GM18502 (cell line): ENCODE results near the gene SYNPO2.
"Not testable (repeated sequence)": the region's sequence is repeated elsewhere in the genome, so short reads cannot be mapped to it uniquely, and the experiment has no call there.

Source experiments
- ATAC-seq: cut with Tn5 transposase; IDR thresholded peaks from one replicate; pipeline ENCODE4 v1.9.1; 2021; ENCODE audit warnings: mild to moderate bottlenecking; ENCODE audit not compliant: unreplicated experiment, poor library complexity

Gene SYNPO2

GRCh38 chr4:118888666-118889311 is at the start of gene SYNPO2:
SYNPO2 (plus strand) TSS chr4:118888854; CDS start chr4:118889037, 183 bp downstream.
- peak; percentile 80 for ATAC-seq

DNA sequence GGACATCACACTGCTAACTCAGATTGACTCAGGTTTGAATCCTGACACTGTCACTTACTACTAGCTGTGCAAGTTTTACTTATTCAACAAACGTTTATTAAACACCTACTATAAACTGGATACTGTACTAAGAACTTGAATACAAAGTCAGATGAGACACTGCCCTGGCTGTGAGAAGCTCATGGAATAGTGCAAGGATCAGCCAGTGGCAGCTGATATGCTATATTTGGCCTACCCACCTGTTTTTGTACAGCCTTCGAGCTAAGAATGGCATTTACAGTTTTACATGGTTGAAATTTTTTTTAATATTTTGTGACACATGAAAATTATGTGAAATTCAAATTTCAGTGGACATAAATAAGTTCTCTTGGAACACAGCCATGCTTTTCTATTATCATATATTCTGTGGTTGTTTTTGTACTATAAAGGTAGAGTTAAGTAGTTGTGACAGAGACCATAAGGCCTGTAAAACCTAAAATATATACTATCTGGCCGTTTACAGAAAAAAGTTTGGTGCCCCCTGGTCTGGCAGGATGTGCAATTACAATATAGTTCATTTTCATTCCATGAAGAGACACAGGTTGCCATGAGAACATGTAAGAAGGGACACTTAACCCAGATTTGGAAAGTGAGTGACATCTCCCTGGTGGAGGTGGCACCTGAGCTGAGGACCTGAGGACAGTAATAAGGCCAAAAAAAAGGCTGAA is 49.3 kb upstream of the SYNPO2 start:
- no peak for ATAC-seq

DNA sequence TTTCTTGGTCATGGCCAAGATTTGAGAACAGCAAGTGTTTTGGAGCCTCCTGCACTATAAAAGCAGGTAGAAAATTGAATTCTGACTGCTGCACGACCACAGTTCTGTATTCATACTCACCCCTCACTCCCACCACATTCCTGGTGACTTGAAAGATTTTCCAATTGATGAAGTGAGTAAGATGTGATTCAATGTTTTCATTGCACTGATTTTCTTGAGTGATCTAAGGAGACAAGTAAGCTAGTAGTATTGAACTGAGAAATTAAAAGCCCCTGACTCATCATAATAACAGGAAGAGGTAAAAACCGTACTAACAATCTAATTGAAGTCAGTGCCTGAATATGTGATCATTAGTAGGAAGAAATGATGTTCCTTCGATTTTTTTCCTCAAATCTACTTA is 46.6 kb upstream of the SYNPO2 start:
- ATAC-seq = no peak

GRCh38 chr4:118843237-118843636 is 45.4 kb upstream of the SYNPO2 start:
- ATAC-seq = peak; percentile 65

GRCh38 chr4:118845552-118846050 is 43.1 kb upstream of the SYNPO2 start:
- no peak for ATAC-seq

- ATAC-seq = no peak
Observed at GRCh38 chr4:118846979-118847378, 41.7 kb upstream of the SYNPO2 start.

DNA sequence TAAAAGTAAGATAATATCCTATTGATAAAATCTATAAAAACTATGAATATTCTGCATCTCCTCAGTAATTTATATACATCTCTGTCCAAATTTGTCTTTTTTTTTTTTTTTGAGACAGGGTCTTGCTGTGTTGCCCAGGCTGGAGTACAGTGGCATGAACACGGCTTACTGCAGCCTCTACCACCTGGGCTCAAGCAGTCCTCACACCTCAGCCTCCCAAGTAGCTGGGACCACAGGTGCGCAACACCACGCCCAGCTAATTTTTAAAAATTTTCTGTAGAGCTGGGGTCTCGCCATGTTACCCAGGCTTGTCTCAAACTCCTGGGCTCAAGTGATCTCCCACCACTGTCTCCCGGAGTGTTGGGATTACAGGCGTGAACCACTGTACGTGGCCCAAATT is 40.4 kb upstream of the SYNPO2 start:
- ATAC-seq = no peak

GRCh38 chr4:118848901-118849300 is 39.8 kb upstream of the SYNPO2 start:
- ATAC-seq = no peak

- no peak for ATAC-seq
Observed at GRCh38 chr4:118849867-118850487, 38.7 kb upstream of the SYNPO2 start.

DNA sequence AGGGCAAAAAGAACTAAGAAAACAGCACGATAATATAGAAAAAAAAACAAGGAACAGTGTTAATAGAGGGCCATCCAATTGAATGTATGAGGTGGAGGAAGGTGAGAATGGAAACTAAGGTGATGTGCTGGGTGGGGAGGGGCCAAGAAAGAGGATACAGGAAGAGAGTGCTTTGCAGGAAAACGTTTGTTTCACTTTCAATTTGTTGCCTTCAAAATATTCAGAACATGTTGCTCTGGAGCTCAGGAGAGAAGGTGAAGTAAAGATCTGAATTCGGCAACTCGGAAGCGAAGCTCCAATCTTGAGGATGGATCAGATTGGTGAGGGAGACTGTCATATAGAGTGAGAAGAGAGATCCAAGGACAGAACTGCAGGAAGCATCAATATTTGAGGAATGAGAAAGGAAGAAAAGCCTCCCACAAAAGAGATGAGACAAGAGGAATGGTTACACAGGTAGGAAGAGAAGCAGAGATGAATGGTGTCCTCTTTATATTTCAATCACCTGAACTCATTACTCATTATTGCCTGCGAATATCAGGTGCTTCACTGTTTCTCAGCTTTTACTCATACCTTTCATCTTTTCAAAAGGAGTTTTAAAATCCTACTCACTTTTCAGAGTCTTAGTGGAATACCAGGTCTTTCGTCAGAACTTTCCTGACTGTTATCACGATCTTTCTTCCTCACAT is 38.0 kb upstream of the SYNPO2 start:
- ATAC-seq = peak; percentile 95

DNA sequence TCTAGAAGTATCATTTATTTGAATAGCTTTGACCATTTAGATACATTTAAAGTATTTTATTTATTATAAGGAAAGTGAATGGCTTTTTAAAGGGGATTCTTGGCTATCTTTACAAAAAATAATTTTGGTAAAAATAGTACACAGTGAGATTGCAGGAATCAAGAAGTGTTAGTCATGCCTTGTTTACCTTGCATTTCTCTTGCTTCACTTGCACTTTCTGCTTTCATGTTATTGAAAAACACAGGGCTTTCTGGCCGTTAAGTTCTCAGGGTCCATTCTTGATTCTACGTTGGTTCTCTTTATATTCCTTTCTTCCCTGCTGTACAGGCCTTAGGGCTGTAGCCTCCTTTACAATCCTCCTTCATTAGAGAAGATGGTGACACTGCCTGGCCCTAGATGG is 30.9 kb upstream of the SYNPO2 start:
- no peak for ATAC-seq

GRCh38 chr4:118858779-118859178 is 29.9 kb upstream of the SYNPO2 start:
- ATAC-seq = no peak

GRCh38 chr4:118865091-118865708 is 23.5 kb upstream of the SYNPO2 start:
- ATAC-seq = peak; percentile 89

DNA sequence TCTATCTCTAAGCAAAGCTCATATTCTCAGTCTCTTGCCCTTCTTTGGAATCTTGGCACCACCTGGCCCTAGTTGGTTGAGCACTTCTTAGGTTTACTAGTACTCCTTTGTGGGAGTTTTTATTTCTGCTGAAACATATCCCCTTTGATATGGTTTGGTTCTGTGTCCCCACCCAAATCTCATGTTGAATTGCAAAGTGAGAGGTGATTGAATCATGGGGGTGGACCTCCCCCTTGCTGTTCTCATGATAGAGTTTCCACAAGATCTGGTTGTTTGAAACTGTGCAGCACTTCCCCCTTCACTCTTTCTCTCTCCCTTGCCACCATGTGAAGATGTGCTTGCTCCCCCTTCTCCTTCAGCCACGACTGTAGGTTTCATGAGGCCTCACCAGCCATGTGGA is 22.2 kb upstream of the SYNPO2 start:
- ATAC-seq = no peak

GRCh38 chr4:118867311-118868067 is 21.2 kb upstream of the SYNPO2 start:
- ATAC-seq = no peak

GRCh38 chr4:118869808-118870342 is 18.8 kb upstream of the SYNPO2 start:
- no peak for ATAC-seq

DNA sequence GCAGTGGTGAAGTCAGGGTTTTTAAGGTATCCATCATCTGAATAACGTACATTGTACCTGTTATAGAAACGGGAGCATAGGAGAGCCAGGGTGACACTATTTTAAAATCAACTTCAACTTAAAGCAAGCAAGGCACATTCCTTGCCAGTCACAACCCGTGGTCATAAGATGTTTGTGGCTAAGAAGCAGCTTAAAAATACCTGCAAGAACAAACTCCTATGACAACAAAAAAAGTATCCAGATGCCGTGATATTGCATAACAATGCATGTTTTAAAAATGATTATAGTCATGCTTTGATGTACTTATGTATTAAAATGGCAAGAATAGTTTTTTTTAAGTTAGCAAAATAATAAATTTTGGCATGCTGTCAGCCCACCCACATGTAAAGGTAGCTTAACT is 16.5 kb upstream of the SYNPO2 start:
- ATAC-seq = no peak

DNA sequence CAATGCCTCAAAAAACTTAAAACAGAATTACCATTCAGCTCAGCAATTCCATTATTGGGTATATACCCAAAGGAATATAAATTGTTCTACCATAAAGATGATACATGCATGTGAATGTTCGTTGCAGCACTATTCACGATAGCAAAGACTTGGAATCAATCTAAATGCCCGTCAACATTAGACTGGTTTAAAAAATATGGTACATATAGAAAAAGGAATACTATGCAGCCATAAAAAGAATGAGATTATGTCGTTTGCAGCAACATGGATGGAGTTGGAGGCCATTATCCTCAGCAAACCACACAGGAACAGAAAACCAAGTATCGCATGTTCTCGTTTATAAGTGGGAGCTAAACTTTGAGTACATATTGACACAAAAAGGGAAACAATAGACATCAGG is 10.9 kb upstream of the SYNPO2 start:
- no peak for ATAC-seq

- not testable (repeated sequence) for ATAC-seq
Observed at GRCh38 chr4:118878507-118878906, 10.1 kb upstream of the SYNPO2 start.
